GM12875 (cell line): Measurements from ENCODE around the gene UAP1L1.

Experiments
- H3K4me3 ChIP-seq: one replicate; pipeline ENCODE4 v1.5.1; 2011; ENCODE audit warnings: low read depth, low read length, control low read depth
- CTCF ChIP-seq: IDR thresholded peaks from 2 replicates; pipeline ENCODE4 v1.5.1; 2011; ENCODE audit warnings: low read depth, mild to moderate bottlenecking, control low read depth, inconsistent platforms, low read length, moderate library complexity, borderline replicate concordance; ENCODE audit not compliant: insufficient read depth

UAP1L1 gene

GRCh38 chr9:137053944-137054931, 23.1 kb upstream of the UAP1L1 start, which contains the start of gene ENTPD2:
Gene ENTPD2 (minus strand): TSS chr9:137054061. CDS start chr9:137053997, 64 bp downstream.
- H3K4me3 ChIP-seq, result no peak within 1 kb of the TSS

GRCh38 chr9:137054932-137055384, 22.4 kb upstream of the UAP1L1 start:
- no peak overlapping the region for H3K4me3 ChIP-seq
- no peak for TF ChIP-seq CTCF

More at GRCh38 chr9:137053944-137054931, 23.1 kb upstream of the UAP1L1 start, which contains the start of gene ENTPD2:
- TF ChIP-seq CTCF, result no peak

DNA sequence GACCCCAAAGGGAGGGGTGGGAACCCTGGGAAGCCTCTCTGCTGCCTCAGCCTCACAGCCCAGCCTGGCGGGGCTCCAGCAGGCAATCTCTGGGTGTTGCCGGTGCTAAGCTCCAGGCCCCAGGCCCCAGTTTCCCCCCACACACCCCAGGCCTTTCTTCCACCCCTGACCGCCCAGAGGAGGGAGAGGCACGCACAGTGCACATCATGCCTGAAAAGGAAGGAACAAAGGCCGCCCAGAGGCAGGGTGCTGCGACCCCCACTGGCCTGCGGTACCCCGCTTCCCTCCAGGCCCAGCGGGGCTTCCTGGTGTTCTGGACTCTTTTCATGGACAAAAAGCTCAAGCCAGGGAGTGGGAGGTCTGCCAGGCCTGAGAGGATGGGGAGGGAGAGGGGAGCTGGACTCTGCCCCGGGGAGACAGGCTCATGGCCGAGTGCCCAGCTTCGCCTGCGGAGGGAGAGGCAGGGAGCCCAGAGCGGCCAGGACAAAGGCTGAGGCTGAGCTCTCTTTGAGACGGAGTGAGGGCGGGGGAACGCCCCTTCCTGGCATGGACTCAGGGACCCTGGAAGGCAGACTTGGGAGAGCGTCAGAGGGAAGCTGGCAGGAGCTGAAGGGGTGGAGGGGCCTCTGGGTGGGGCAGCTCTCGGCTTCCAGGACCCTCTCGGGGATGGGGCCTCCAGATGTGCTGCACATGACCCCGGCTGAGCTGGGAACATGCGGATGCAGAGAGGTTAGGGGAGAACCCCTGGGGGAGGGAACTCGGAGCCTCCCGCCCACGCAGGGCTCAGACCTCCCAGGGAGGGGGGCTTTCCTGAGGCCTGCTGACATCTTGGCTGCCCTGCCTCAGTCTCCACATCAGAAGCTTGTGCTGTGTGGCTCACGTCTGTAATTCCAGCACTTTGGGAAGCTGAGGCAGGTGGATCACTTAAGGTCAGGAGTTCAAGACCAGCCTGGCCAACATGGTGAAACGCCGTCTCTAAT, 21.6 kb upstream of the UAP1L1 start:
- H3K4me3 ChIP-seq, result no peak overlapping the region
- no peak for TF ChIP-seq CTCF

GRCh38 chr9:137056739-137057415, 20.4 kb upstream of the UAP1L1 start:
- TF ChIP-seq CTCF, result no peak

GRCh38 chr9:137057545-137057944, 19.8 kb upstream of the UAP1L1 start:
- no peak overlapping the region for H3K4me3 ChIP-seq
- TF ChIP-seq CTCF, result no peak

More at GRCh38 chr9:137056739-137057415, 20.4 kb upstream of the UAP1L1 start:
- H3K4me3 ChIP-seq, result no peak overlapping the region

GRCh38 chr9:137058521-137059234, 18.6 kb upstream of the UAP1L1 start:
- H3K4me3 ChIP-seq, result no peak overlapping the region
- no peak for TF ChIP-seq CTCF
